Upper lobe of left lung (tissue), 6 donors: Measurements from ENCODE around the gene SAPCD1. TPM values are rescaled to one million over a fixed set of nuclear protein-coding genes. Genes with fewer than 3 reads are reported as not detected.

ENCODE experiments used
- ATAC-seq, 2 donors: fragments of 200-7000 bp; cut with Tn5 transposase; one replicate each; pipeline ENCODE4 v1.9.1; 2022; ENCODE audit warnings: mild to moderate bottlenecking in 2 of 2, moderate library complexity in 2 of 2; ENCODE audit not compliant: low FRiP score in 2 of 2
- DNase-seq, 2 donors: peaks; one replicate each; pipeline ENCODE4 v3.0.0-alpha.2; 2019 to 2020
- H3K27ac ChIP-seq, 4 donors: fragments of 200-600 bp; sonication (generic); one replicate each; pipeline ENCODE4 v1.5.1; 2016 to 2019
- H3K27me3 ChIP-seq, 4 donors: fragments of 200-600 bp; sonication (generic); one replicate each; pipeline ENCODE4 v1.5.1; 2017 to 2019
- H3K36me3 ChIP-seq, 4 donors: fragments of 200-600 bp; sonication (generic); one replicate each; pipeline ENCODE4 v1.5.1; 2016 to 2019
- H3K4me1 ChIP-seq, 4 donors: fragments of 200-600 bp; sonication (generic); one replicate each; pipeline ENCODE4 v1.5.1; 2018 to 2019
- H3K4me3 ChIP-seq, 4 donors: fragments of 200-600 bp; sonication (generic); one replicate each; pipeline ENCODE4 v1.5.1; 2017 to 2019; ENCODE audit warnings: mild to moderate bottlenecking in 2 of 4, moderate library complexity in 1 of 4
- H3K9me3 ChIP-seq, 4 donors: fragments of 200-600 bp; sonication (generic); one replicate each; pipeline ENCODE4 v1.5.1; 2018 to 2019
- CTCF ChIP-seq, 6 experiments: fragments of 450-650 bp in 4 of 6; fragments of 200-600 bp in 2 of 6; sonication (generic) in 2 of 6; IDR thresholded peaks; one replicate each; pipeline ENCODE4 v1.5.1; 2016 to 2019; ENCODE audit warnings: antibody characterized with exemption in 6 of 6
- EP300 ChIP-seq, 4 donors: sonication (generic); formaldehyde crosslinking; IDR thresholded peaks; one replicate each; pipeline ENCODE4 v1.5.1; 2017; ENCODE audit warnings: antibody characterized with exemption in 4 of 4, control low read depth in 2 of 4
- POLR2A ChIP-seq, 4 donors: fragments of 450-650 bp; IDR thresholded peaks; one replicate each; pipeline ENCODE4 v1.5.1; 2016 to 2017; ENCODE audit warnings: antibody characterized with exemption in 4 of 4, mild to moderate bottlenecking in 2 of 4
- POLR2AphosphoS5 ChIP-seq, 2 donors: sonication (generic); formaldehyde crosslinking; IDR thresholded peaks; one replicate each; pipeline ENCODE4 v1.5.1; 2017; ENCODE audit warnings: antibody characterized with exemption in 2 of 2
- WGBS, 2 donors: methylation state at CpG; one replicate each; pipeline ENCODE4 v1.1.5; 2017 to 2018; 5-methylcytosine and 5-hydroxymethylcytosine counted together
- total RNA-seq, 6 donors: library from RNA; depleted of rRNA in 4 of 6; stranded (reverse); fragments of >200 nt in 4 of 6; gene quantifications; one replicate each; pipeline versions ENCODE4 v1.1.0 to v1.2.1, GENCODE V29; 2016 to 2021
- donor health status: DM: no; HTN: no; CAD: no; lungs with moderate emphysema.
- donor health status: DM: no; HTN: yes; CAD: no; lungs with severe emphysema.

The SAPCD1 gene
- total RNA-seq, 6 donors from 2014 or later: 1.1 to 15.7 (median 5.3) TPM

GRCh38 chr6:31770860-31771259 lies 8.4 kb downstream of the SAPCD1 start:
- WGBS, 2 donors: 73 to 88% methylated on average over 2 of the region's 2 CpGs
- Histone ChIP-seq H3K4me3 (no peak overlapping the region), H3K36me3 (no peaks in the 10 kb centered on the region), H3K4me1 (peaks cover 0 to 6% (median 4%) of the 10 kb centered on the region in 4 donors), H3K27me3 (no peaks in the 10 kb centered on the region), H3K9me3 (no peaks in the 10 kb centered on the region), H3K27ac (no peak overlapping the region)
- ATAC-seq (no peak), DNase-seq (no peak)
- TF ChIP-seq CTCF (IDR thresholded peaks at IDR 0.05): no peak
- TF ChIP-seq POLR2A (IDR thresholded peaks at IDR 0.05): no peak
- no peak for TF ChIP-seq EP300 (IDR thresholded peaks at IDR 0.05)
- no peak for TF ChIP-seq POLR2AphosphoS5 (IDR thresholded peaks at IDR 0.05)

- Histone ChIP-seq H3K27ac (no peak overlapping the region), H3K4me1 (peaks cover 6 to 14% (median 7%) of the 10 kb centered on the region in 4 donors), H3K4me3 (no peak overlapping the region), H3K9me3 (no peaks in the 10 kb centered on the region), H3K27me3 (no peaks in the 10 kb centered on the region), H3K36me3 (no peaks in the 10 kb centered on the region)
- ATAC-seq: no peak
- 71 to 83% methylated on average over 4 of the region's 4 CpGs for WGBS, 2 donors
- TF ChIP-seq CTCF (IDR thresholded peaks at IDR 0.05) (no peak), POLR2A (IDR thresholded peaks at IDR 0.05) (no peak), POLR2AphosphoS5 (IDR thresholded peaks at IDR 0.05) (no peak), EP300 (IDR thresholded peaks at IDR 0.05) (no peak)
- no peak for DNase-seq
Measured at GRCh38 chr6:31771992-31772358, 9.5 kb downstream of the SAPCD1 start.

GRCh38 chr6:31775184-31775583 lies 12.7 kb downstream of the SAPCD1 start:
- Histone ChIP-seq H3K9me3 (no peaks in the 10 kb centered on the region), H3K4me1 (peaks cover 7 to 22% (median 12%) of the 10 kb centered on the region in 4 donors), H3K4me3 (no peak overlapping the region), H3K36me3 (peaks cover under 1 to 23% (median 18%) of the 10 kb centered on the region in 4 donors), H3K27me3 (no peaks in the 10 kb centered on the region), H3K27ac (no peak overlapping the region)
- ATAC-seq: no peak
- DNase-seq: no peak
- TF ChIP-seq CTCF (IDR thresholded peaks at IDR 0.05) (no peak), POLR2A (IDR thresholded peaks at IDR 0.05) (no peak), EP300 (IDR thresholded peaks at IDR 0.05) (no peak), POLR2AphosphoS5 (IDR thresholded peaks at IDR 0.05) (no peak)
- WGBS, 2 donors: 75 to 76% methylated on average over 4 of the region's 4 CpGs

GRCh38 chr6:31775633-31776484 lies 13.4 kb downstream of the SAPCD1 start:
- Histone ChIP-seq H3K9me3 (no peaks in the 10 kb centered on the region), H3K4me1 (peaks cover 7 to 22% (median 12%) of the 10 kb centered on the region in 4 donors), H3K27me3 (no peaks in the 10 kb centered on the region), H3K27ac (peak overlapping the region in 1 of 4 donors; percentile 75), H3K4me3 (no peak overlapping the region), H3K36me3 (peaks cover 3 to 30% (median 25%) of the 10 kb centered on the region in 4 donors)
- ATAC-seq (no peak), DNase-seq (peak in 1 of 2 donors; percentile 76)
- no peak for TF ChIP-seq POLR2A (IDR thresholded peaks at IDR 0.05)
- TF ChIP-seq EP300 (IDR thresholded peaks at IDR 0.05): no peak
- TF ChIP-seq CTCF (IDR thresholded peaks at IDR 0.05): no peak
- no peak for TF ChIP-seq POLR2AphosphoS5 (IDR thresholded peaks at IDR 0.05)
- WGBS, 2 donors: 82 to 86% methylated on average over 18 to 32 of the region's 32 CpGs
